NB4 (cell line): ENCODE measurements around the gene PACS1.

Experiments used
- DNase-seq: peaks from one replicate; pipeline ENCODE4 v3.0.0; 2010; ENCODE audit warnings: low read depth
- H3K4me3 ChIP-seq: one replicate; pipeline ENCODE4 v1.5.1; 2011; ENCODE audit warnings: mild to moderate bottlenecking, low read depth, low read length, moderate library complexity
- CTCF ChIP-seq: IDR thresholded peaks from one replicate; pipeline ENCODE4 v1.5.1; 2012; ENCODE audit warnings: low read depth, low read length
- MAX ChIP-seq: IDR thresholded peaks from 2 replicates; pipeline ENCODE4 v1.6.1; 2011; ENCODE audit warnings: low read depth, low read length
- MYC ChIP-seq: IDR thresholded peaks from 2 replicates; pipeline ENCODE4 v1.6.1; 2011; ENCODE audit warnings: low read depth, low read length
- POLR2A ChIP-seq: IDR thresholded peaks from 2 replicates; pipeline ENCODE4 v1.6.1; 2011; ENCODE audit warnings: mild to moderate bottlenecking; ENCODE audit not compliant: insufficient read length; ENCODE audit errors: extremely low read depth

Gene PACS1

GRCh38 chr11:66042227-66042995 lies 27.7 kb upstream of the PACS1 start:
- DNase-seq: no peak
- TF ChIP-seq POLR2A (no peak), CTCF (no peak), MYC (no peak), MAX (no peak)
- no peak overlapping the region for H3K4me3 ChIP-seq

- TF ChIP-seq MAX (no peak), POLR2A (no peak), MYC (no peak), CTCF (no peak)
- no peak overlapping the region for H3K4me3 ChIP-seq
- DNase-seq: no peak
Measured at GRCh38 chr11:66042996-66043906, 26.8 kb upstream of the PACS1 start.

GRCh38 chr11:66044757-66045156 lies 25.3 kb upstream of the PACS1 start:
- DNase-seq: no peak
- no peak overlapping the region for H3K4me3 ChIP-seq
- TF ChIP-seq MAX (no peak), CTCF (no peak), MYC (no peak), POLR2A (no peak)

GRCh38 chr11:66045177-66045639 lies 24.9 kb upstream of the PACS1 start:
- TF ChIP-seq CTCF (peak; percentile 98), MAX (peak; percentile 43; the same call in 1 of the 2 replicates), MYC (no peak), POLR2A (no peak)
- H3K4me3 ChIP-seq: no peak overlapping the region
- peak; percentile 86 for DNase-seq

GRCh38 chr11:66046901-66047300 lies 23.2 kb upstream of the PACS1 start:
- DNase-seq: no peak
- TF ChIP-seq POLR2A: no peak
- TF ChIP-seq MYC: no peak
- H3K4me3 ChIP-seq: no peak overlapping the region

GRCh38 chr11:66047541-66048365 lies 22.3 kb upstream of the PACS1 start:
- TF ChIP-seq CTCF (no peak), MAX (no peak), POLR2A (no peak), MYC (no peak)
- no peak overlapping the region for H3K4me3 ChIP-seq
- DNase-seq: no peak
